Choroid plexus epithelial cell (primary cell): ENCODE results near the gene SPG21.

Experiments used
- DNase-seq: peaks from one replicate; pipeline ENCODE4 v3.0.0-alpha.2; 2010; ENCODE audit warnings: low read depth
- H3K4me3 ChIP-seq: 2 replicates; pipeline ENCODE4 v1.5.1; 2011; ENCODE audit warnings: low read depth, mild to moderate bottlenecking, control low read depth, low read length, moderate library complexity
- CTCF ChIP-seq: conservative IDR thresholded peaks from 2 replicates; pipeline ENCODE4 v1.5.1; 2011; ENCODE audit warnings: low read depth, mild to moderate bottlenecking, control low read depth, inconsistent platforms, low read length, moderate library complexity

Gene SPG21

GRCh38 chr15:64989416-64990167 is at the start of gene SPG21:
Gene SPG21, minus strand, starts transcription at chr15:64989914. Its CDS starts 6,345 bp downstream, at chr15:64983569.
- peak; percentile 95 for DNase-seq
- TF ChIP-seq CTCF = no peak
- H3K4me3 ChIP-seq = peak within 1 kb of the TSS; percentile 100

DNA sequence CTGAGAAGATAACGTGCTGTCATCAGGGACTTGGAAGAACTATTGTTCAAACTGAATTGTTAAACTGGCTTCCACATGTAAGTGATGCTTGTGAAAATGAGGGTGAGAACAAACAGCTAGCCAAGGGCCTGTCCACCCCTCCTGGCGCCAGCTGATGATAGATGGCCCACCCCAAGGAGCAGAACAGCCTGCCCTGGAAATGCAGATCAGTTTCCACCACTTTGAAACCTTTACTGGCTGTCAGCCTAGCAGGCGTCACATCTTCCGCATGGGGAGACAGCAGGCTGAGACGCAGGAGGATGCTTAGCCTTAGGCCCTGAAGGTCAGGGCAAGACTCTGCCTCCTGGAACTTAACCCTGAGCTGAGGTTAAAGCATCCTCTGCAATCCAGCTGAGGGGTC is 49.1 kb upstream of the SPG21 start:
- no peak overlapping the region for H3K4me3 ChIP-seq
- DNase-seq = no peak
- TF ChIP-seq CTCF = no peak

DNA sequence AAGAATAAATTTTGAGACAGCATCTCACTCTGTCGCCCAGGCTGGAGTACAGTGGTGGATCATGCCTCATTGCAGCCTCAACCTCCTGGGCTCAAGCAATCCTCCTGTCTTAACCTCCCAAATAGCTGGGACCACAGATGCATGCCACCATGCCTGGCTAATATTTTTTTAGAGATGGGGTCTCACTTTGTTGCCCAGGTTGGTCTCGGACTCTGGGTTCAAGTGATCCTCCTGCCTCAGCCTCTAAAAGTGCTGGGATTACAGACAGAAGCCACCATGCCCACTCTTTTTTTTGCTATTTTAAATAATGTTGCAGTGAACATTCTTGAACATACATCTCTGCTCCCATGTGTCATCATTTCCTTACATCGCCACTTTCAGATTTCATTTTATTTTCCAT is 48.7 kb upstream of the SPG21 start:
- no peak for TF ChIP-seq CTCF
- DNase-seq = no peak

GRCh38 chr15:65037309-65037708 is 47.6 kb upstream of the SPG21 start:
- no peak overlapping the region for H3K4me3 ChIP-seq
- no peak for DNase-seq
- TF ChIP-seq CTCF = no peak

More for the DNA sequence above, 48.7 kb upstream of the SPG21 start:
- H3K4me3 ChIP-seq = no peak overlapping the region

DNA sequence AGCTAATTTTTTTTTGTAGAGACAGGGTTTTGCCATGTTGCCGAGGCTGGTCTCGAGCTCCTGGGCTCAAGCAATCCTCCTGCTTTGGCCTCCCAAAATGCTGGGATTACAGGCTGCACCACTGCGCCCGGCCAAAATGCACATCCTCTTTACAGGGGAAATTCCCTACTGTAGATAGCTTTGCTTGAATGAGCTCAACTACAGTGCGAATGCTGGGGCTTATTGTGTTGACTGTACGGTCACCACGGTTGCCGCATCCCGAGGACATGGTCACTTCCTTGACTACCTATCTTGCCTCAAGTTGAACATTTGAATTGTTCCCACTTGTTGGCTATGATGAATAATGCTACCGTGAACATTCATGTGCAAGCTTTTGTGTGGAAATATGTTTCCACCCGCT is 45.0 kb upstream of the SPG21 start:
- no peak for DNase-seq
- no peak for TF ChIP-seq CTCF

GRCh38 chr15:65033659-65034269 is 44.0 kb upstream of the SPG21 start:
- DNase-seq = peak; percentile 74
- TF ChIP-seq CTCF = peak; percentile 76

More for the DNA sequence above, 45.0 kb upstream of the SPG21 start:
- H3K4me3 ChIP-seq = no peak overlapping the region

More at GRCh38 chr15:65033659-65034269, 44.0 kb upstream of the SPG21 start:
- H3K4me3 ChIP-seq = no peak overlapping the region
